CD4-positive, alpha-beta T cell treated with Interleukin-17A for 4 hours (primary cell): ENCODE data around the gene KRTAP2-3.
"Not testable (repeated sequence)": the region's sequence is repeated elsewhere in the genome, so short reads cannot be mapped to it uniquely, and the experiment has no call there.

ENCODE experiments used
- DNase-seq: peaks from one replicate; pipeline ENCODE4 v3.0.0-alpha.2; 2020; ENCODE audit warnings: mixed read lengths

KRTAP2-3 gene, protein sequence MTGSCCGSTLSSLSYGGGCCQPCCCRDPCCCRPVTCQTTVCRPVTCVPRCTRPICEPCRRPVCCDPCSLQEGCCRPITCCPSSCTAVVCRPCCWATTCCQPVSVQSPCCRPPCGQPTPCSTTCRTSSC

DNA sequence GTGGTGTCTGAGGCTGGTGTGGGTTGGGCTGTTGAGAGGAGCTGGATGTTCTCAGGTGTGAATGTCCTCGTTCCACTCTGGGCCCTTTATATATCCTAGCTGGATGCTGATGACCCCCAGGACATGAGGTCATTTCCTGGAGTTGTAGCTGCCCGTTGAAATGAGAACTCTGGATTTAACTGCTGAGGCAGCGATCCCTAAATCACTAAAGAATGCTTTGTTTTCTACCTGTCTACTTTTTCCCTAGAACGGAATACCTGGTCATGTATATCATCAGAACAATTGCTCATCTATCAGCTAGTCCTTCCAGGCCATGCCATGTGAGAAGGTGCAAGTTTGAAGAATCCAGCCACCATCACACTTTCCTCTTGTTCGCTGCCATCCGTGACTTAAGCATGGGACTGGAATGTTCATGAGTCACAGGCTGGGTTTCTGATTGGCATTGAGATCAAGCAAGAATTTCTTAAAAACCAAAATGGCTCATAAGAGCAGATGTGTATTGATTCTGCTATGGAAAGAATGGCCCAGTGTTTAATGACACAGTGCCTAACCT is at the start of gene KRTAP2-3:
KRTAP2-3 (minus strand) TSS at position 63 of the 553 bp plus-strand sequence. CDS start 64 bp downstream, outside the sequence.
- no peak for DNase-seq

- not testable (repeated sequence) for DNase-seq
Observed at GRCh38 chr17:41108728-41109386, 48.9 kb upstream of the KRTAP2-3 start.

DNA sequence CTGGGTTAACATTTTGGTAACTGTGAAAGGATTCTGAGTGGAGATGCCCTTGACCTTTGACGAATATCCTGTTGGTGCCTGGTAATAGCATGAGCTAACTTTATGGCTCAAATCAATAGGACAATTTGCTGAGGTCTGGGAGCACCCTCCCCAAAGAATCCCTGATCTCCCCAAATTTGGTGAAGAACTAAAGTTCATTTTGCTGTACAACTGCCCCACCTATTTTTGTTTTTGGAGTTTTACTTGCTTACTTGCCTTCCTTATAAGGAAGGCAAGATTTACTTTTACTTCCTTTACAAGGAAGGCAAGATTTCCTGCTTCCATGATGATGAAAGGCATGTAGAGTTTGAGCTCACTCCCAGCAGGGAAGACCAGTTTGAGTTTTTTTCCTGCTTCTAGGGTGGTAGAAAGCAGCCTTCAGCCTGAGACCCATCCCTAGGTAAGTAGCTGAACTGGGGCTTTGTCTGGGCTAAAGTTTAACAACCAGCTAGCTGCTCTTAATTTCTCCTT is 48.1 kb upstream of the KRTAP2-3 start:
- no peak for DNase-seq

DNA sequence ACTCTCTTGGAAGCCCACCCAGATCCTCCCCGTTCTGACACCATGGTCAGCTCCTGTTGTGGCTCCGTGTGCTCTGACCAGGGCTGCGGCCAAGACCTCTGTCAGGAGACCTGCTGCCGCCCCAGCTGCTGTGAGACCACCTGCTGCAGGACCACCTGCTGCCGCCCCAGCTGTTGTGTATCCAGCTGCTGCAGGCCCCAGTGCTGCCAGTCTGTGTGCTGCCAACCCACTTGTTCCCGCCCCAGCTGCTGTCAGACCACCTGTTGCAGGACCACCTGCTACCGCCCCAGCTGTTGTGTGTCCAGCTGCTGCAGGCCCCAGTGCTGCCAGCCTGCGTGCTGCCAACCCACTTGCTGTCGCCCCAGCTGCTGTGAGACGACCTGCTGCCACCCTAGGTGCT is 45.4 kb upstream of the KRTAP2-3 start, which contains the start of gene KRTAP4-9:
KRTAP4-9 (plus strand) TSS at position 43 of the 400 bp plus-strand sequence; CDS start at position 43, 0 bp downstream.
- not testable (repeated sequence) for DNase-seq

- not testable (repeated sequence) for DNase-seq
Observed at GRCh38 chr17:41104386-41105038, 44.6 kb upstream of the KRTAP2-3 start.

DNA sequence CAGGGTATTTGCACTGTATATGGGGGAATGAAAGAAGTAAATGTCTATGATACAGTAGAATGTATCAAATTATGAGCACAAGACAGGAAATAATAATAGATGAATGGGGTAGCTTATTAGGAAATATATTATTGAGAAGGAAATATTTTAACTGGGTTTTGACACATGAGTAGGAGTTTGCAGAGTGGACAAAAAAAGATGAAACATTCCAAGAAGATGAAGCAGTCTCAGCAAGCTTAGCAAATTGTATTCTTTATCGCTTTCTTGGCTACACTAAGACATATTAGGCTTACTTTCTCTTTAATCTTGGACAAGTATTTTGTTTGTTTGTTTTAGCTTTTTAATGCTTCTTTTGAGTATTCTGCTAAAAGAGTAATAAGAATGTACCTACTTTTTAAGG is 44.0 kb upstream of the KRTAP2-3 start:
- DNase-seq: no peak

- no peak for DNase-seq
Observed at GRCh38 chr17:41101586-41102259, 41.8 kb upstream of the KRTAP2-3 start, which contains the start of gene KRTAP4-16. Gene KRTAP4-16, minus strand, starts transcription at chr17:41102209. Its CDS starts 0 bp downstream, at chr17:41102209.

- DNase-seq: not testable (repeated sequence)
Observed at GRCh38 chr17:41099682-41100480, 40.0 kb upstream of the KRTAP2-3 start.

- DNase-seq: no peak
Observed at GRCh38 chr17:41098481-41098880, 38.6 kb upstream of the KRTAP2-3 start.

- no peak for DNase-seq
Observed at GRCh38 chr17:41098042-41098441, 38.1 kb upstream of the KRTAP2-3 start, which contains the start of gene KRTAP4-8. Gene KRTAP4-8, minus strand, starts transcription at chr17:41098142. Its CDS starts 58 bp downstream, at chr17:41098084.

GRCh38 chr17:41096055-41096454 is 36.1 kb upstream of the KRTAP2-3 start:
- DNase-seq: no peak

GRCh38 chr17:41088760-41089352 is 28.9 kb upstream of the KRTAP2-3 start:
- not testable (repeated sequence) for DNase-seq

- not testable (repeated sequence) for DNase-seq
Observed at GRCh38 chr17:41084100-41084856, 24.4 kb upstream of the KRTAP2-3 start, which contains the start of gene KRTAP4-7. Gene KRTAP4-7, plus strand, starts transcription at chr17:41084150. Its CDS starts 57 bp downstream, at chr17:41084207.

DNA sequence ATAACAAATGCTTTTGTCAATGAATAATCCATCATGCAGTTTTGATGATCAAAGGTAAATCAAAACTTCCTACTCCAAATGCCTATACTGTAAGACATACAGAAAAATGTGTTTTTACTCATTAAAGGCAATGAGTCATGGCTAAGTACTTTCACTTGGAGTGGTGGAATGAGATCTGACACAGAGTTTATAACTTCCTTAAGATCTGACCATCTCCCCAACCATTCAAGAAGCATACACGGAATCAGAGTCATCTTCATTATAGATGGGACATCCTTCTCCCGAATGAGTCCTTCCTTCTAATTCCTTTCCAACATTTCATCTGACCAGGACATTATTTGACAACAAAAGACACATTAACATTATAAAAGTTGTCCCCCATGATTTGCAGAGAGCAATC is 23.5 kb upstream of the KRTAP2-3 start:
- DNase-seq: not testable (repeated sequence)

- DNase-seq: no peak
Observed at GRCh38 chr17:41082626-41083025, 22.7 kb upstream of the KRTAP2-3 start.

GRCh38 chr17:41076788-41077187 is 16.9 kb upstream of the KRTAP2-3 start:
- no peak for DNase-seq

DNA sequence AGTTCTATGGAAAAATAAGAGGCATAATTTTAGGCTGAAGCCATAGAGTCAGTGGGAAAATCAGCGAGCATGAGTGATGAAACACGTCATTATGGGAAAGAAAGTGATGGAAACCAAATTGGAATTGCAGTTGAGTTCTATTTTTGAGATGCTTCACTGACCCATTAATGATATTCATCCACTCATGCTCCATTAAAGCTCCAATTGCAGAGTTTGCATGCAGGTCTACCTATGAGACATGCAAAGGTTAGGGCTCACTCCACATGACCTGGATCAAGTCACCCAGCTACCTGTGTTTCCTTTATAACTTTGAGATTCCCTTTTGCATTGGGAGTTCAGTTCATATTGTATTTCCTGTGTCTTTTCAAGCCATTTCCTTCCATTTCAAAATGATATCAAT is 13.8 kb upstream of the KRTAP2-3 start:
- no peak for DNase-seq

- DNase-seq: no peak
Observed at GRCh38 chr17:41071606-41072360, 11.9 kb upstream of the KRTAP2-3 start.

DNA sequence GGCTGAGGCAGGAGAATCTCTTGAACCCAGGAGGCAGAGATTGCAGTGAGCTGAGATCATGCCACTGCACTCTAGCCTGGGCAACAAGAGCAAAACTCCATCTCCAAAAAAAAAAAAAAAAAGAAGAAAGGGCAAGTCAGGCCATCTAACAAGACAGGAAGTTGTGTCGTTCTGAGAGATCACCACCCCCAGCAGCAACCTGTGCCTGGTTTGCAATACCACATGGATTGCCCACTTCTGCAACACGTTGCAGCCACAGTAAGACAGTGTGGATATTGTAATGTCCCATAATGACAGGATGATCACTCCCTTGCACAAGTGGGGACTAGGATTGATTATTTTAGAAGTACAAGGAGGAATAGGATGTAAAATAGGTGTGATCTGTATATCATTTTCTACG is 9.1 kb upstream of the KRTAP2-3 start:
- DNase-seq: no peak

GRCh38 chr17:41067281-41067680 is 7.4 kb upstream of the KRTAP2-3 start:
- no peak for DNase-seq
